ENCODE data around the gene ANKHD1.
A peak's percentile ranks its signal among the peaks of the same experiment; 100 is the strongest.
"Not testable (repeated sequence)": the region's sequence is repeated elsewhere in the genome, so short reads cannot be mapped to it uniquely, and the experiment has no call there.

The ANKHD1 gene

DNA sequence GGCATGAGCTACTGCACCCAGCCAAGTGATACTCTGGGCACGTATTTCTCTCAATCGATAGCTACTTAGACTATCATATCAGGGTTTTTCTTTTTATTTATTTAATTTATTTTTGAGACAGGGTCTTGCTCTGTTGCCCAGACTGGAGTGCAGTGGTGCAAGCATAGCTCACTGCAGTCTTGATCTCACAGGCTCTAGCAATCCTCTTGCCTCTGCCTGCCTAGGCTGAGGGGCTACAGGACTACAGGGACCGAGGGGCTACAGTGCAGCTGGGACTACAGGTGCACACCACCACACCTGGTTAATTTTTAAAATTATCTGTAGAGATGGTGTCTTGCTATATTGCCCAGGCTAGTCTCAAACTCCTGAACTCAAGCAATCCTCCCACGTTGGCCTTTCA, 20.3 kb upstream of the ANKHD1 start:
- DNase-seq (ENCODE audit: low read depth) = no peak

DNA sequence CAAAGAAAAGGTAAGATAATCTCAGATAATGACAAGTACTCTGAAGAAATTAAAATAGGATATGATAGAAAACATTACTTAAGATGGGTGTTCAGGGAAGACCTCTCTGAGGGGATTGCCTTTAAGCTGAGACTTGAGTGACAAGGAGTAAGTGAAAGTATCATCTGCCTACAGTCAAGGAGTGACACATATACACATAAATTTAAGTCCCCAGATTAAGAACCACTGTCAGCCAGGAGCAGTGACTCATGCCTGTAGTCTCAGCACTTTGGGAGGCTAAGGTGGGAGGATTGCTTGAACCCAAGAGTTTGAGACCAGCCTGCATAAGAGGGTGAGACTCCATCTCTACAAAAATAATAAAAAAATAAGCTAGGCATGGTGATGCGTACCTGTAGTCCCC, 19.7 kb upstream of the ANKHD1 start:
- DNase-seq (ENCODE audit: low read depth) = no peak

- no peak for DNase-seq (ENCODE audit: low read depth)
Measured at GRCh38 chr5:140382866-140383265, 18.8 kb upstream of the ANKHD1 start.

GRCh38 chr5:140383300-140383699, 18.3 kb upstream of the ANKHD1 start:
- DNase-seq (ENCODE audit: low read depth) = no peak

DNA sequence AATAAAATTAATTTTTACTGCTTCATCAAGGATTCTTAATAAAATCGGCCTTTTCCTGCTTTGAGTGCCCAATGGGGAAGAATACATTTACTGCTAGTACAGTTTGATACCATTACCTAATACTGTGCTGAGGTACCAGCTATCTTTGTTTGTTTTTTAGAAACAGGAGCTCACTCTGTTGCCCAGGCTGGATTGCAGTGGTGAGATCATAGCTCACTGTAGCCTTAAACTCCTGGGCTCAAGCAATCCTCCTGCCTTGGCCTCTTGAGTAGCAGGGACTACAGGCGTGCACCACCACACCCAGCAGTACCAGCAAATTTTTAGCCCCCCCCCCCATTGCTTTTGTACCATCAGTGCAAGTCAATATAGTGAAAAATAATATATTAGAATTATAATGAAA, 13.6 kb upstream of the ANKHD1 start:
- DNase-seq (ENCODE audit: low read depth) = no peak

- DNase-seq (ENCODE audit: low read depth) = no peak
Measured at GRCh38 chr5:140391312-140391711, 10.3 kb upstream of the ANKHD1 start.

DNA sequence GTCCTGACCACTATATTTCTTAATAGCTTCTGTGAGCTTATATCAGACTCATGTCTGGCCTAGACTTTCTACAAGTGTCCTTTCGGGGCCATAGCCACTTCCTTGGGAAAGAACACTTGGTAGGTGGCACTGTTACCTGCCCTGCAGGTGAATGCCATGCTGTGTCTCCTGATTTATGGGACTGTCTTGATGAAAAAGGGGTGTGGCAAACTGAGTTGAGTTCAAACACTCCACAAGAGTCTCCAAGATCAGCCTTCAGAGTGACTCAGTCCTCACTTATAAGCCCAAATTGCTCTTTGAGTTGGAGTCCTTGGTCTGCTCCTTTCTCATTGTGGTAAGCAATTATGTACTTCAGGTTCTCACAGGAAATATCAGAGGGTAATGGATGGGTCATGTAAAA, 9.9 kb upstream of the ANKHD1 start:
- DNase-seq (ENCODE audit: low read depth) = no peak

GRCh38 chr5:140393738-140394137, 7.9 kb upstream of the ANKHD1 start:
- DNase-seq (ENCODE audit: low read depth) = no peak

DNA sequence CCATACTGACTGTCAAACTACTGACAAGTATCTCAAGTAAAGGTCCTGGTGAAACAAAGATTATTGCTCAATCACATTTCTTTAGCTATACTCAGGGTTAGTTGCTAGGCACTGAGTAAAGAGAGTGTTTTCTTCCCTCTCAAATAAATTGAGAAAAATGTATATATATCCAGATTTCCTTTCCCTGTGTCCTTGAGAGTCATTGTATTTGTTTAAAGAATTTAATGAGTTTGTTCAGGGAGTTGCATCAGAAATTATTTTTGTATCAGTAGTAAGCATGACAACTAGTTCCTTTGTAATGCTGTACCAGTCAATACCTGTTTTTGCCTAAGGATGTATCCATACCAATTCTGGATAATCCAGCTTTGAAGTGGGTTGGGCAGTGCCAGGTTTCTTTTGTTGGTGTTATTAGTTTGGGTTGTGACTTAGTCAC, 3.2 kb upstream of the ANKHD1 start:
- DNase-seq (ENCODE audit: low read depth) = no peak

GRCh38 chr5:140399979-140400729, 1.5 kb upstream of the ANKHD1 start:
- no peak for DNase-seq (ENCODE audit: low read depth)

DNA sequence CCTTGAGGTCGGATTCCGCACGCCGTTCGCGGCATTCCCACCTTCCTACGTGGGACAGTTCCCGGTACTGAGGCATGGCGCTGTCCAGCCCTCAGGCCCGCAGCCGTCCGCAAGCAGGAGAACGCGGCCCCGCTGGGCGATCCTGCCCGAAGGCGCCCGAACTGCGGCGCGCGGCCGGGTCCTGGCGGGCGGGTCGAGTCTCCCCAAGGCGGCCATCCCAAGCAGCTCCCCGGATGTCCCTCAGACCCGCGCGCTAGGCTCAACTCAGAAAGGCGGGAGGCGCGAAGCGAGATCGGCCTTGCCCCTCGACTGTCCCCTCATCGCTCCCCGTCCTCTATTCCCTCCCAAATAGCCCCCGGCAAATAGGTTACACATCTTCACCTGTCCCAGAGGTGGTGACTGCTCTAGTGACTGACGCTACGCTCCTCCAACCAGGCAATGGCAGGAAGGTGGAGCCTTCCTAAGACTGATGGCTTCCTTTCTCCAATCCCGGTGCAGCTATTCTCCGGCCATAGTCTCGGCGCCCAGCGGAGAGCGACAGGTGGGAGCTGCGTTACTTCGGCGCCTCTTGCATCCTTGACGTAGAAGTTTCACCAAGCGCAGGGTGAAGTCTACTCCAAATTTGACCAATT, 787 bp upstream of the ANKHD1 start:
- peak; percentile 82 for DNase-seq (ENCODE audit: low read depth)

DNA sequence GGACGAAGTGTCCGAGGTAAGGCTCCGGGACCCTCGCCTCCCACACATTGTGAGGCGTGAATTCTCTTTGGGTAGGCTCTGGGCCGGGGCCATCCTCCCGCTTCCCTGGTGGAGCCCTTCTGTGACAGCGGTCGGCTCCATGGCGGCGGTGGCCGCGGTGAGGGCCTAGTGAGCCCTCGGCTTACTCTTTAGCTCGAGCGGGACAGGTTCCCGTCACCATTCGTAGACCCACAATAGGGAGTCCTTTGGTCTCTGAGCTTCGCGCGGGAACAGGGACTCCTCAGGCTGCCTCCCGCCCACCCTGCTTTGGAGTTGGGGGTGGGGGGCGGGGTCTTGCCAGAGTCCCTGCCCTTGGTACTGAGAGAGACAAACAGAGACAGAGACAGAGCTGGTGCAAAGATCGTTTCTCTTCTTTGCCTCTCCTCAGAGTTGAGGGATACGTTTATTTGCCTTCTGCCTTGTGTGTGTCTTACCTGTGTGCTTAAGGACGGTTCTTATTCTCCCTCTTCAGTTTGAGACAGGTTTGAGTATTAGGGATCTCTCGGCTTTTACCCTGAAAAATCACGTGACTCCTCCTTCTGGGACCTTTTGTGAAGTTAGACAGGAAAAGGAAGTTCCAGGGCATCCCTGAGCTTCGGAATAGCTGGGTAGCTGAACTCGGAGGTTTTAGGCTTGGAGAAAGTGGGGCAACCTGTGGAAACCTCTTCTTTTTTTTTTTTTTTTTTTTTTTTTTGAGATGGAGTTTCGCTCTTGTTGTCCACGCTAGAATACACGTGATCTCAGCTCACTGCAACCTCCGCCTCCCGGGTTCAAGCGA, 833 bp downstream of the ANKHD1 start:
- DNase-seq (ENCODE audit: low read depth) = peak; percentile 29

- DNase-seq (ENCODE audit: low read depth) = no peak
Measured at GRCh38 chr5:140403613-140404012, 2.0 kb downstream of the ANKHD1 start.

- no peak for DNase-seq (ENCODE audit: low read depth)
Measured at GRCh38 chr5:140408750-140409241, 7.2 kb downstream of the ANKHD1 start.

DNA sequence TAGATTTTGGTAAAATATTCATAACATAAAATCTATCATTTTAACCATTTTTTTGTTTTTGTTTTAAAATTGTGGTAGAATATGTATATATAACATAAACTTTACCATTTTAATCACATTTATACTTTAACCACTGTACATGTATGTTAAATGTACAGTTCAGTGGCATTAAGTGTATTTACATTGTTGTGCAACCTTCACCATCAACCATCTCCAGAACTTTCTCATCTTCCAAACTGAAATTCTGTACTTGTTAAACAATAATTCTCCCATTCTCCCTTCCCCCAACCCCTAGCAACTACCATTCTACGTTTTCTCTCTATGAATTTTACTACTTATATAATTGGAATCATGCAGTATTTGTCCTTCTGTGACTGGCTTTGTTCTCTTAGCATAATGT, 11.6 kb downstream of the ANKHD1 start:
- no peak for DNase-seq (ENCODE audit: low read depth)

- no peak for DNase-seq (ENCODE audit: low read depth)
Measured at GRCh38 chr5:140417235-140417634, 15.6 kb downstream of the ANKHD1 start.

DNA sequence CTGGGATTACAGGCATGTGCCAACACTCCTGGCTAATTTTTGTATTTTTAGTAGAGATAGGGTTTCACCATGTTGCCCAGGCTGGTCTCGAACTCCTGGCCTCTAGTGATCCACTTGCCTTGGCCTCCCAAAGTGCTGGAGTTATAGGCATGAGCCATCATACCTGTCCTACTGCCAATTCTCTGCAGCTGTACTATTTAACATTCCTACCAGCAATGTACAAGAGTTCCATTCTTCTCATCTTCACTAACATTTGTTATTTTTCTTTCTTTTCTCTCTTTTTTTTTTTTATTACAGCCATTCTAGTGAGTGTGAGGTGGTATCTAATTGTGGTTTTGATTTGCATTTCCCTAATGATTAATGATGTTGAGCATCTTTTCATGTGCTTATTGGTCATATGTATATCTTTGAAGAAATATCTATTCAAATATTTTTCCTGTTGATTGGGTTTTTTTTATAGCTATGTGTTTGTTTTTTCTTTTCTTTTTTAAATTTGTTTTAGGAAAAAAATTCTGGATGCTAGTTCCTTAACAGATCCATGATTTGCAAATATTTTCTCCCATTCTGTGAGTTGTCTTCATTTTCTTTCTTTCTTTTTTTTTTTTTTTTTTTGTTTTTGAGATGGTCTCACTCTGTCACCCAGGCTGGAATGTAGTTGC, 17.4 kb downstream of the ANKHD1 start:
- no peak for DNase-seq (ENCODE audit: low read depth)

DNA sequence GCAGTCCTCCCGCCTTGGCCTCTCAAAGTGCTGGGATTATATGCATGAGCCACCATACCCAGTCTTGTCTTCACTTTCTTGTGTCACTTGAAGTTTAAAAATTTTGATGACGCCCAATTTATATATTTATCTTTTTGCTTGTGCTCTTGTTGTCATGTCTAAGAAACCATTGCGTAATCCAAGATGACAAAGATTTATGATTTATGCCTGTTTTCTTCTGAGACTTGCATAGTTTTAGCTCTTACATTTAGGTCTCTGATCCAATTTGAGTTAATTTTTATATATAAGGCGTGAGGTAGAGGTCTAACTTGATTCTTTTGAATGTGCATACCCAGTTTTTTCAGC, 18.6 kb downstream of the ANKHD1 start:
- no peak for DNase-seq (ENCODE audit: low read depth)

DNA sequence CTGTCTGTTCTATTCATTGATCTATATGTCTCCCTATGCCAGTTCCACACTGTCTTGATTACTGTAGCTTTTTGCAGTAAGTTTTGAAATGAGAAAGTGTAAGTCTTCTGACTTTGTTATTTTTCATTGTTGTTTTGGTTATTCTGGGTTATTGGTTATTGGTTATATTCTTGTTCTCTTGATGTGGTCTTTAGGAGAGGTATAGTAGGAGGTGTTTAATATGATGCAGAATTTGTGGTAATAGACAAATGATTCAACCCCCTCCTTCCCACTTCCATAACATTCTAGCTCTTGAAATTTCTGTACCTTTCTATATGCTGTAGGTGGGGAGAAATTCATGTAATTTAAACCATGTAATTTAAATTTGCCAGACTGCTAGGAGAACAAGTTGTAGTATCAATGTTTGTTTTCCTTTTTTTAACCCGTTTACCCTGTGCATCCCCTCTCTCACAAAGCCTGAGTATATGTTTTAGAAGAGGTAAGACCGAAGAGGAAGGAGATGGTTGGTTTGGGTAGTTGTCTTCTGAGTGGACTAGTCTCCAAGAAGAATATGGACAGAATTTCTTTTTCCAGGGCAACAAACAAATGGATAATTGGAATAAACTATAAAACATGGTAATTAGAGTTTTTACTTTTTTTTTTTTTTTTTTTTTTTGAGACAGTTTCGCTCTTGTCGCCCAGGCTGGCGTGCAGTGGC, 19.2 kb downstream of the ANKHD1 start:
- DNase-seq (ENCODE audit: low read depth) = no peak

- DNase-seq (ENCODE audit: low read depth) = not testable (repeated sequence)
Measured at GRCh38 chr5:140421375-140421774, 19.7 kb downstream of the ANKHD1 start.

DNA sequence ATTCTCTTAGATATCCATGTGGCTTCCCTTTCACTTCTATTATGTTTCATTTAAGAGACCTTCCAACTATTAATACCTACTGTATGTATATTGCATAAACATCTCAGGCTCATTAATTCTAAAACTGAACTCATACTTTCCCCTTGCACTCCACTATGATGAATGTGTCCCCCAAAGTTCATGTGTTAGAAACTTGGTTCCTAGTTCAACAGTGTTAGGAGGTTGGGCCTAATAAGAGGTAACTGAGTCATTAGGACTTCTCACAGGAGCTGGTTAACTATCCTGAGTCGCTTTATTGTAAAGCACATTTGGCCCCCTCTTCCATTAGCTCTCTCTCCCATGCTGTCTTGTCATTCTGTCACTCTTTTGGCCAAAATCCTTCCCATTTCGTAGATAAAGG, 22.0 kb downstream of the ANKHD1 start:
- DNase-seq (ENCODE audit: low read depth) = no peak

DNA sequence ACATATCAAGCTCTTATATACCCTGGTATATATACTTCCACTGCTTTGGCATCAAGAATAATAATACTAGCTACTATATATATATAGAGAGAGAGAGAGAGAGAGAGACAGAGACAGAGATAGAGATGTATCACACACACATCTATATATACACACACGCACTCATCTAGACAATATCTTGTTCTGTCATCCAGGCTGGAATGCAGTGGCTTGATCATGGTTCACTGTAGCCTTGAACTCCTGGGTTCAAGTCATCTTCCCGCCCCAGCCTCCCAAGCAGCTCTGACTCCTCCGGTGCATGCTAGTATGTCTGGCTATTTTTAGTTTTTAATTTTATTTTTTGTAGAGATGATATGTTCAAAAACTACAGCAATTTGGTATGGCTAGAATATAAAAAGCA, 22.5 kb downstream of the ANKHD1 start:
- no peak for DNase-seq (ENCODE audit: low read depth)

Measured in T-helper 22 cell (primary cell).